ENCODE data around the gene IPO9.
"Not testable (repeated sequence)": the region's sequence is repeated elsewhere in the genome, so short reads cannot be mapped to it uniquely, and the experiment has no call there.

Gene IPO9

DNA sequence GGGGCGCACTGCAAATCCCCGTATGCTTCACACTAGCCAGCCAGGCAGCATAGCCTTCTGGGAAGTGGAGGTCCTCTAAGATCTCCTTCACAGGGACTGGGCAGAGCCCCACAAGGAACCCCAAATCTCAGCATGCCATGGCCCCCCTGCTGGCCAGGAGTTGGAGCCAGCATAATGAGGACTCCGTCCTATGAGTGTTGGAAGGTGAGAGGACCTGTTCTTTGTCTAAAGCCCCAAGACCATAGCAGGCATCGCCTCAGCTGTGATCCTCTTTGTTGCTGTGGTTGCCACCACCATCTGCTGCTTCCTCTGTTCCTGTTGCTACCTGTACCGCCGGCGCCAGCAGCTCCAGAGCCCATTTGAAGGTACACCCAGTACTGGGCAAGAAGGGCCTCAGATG is 61.3 kb downstream of the IPO9 start:
- no peak for DNase-seq

DNA sequence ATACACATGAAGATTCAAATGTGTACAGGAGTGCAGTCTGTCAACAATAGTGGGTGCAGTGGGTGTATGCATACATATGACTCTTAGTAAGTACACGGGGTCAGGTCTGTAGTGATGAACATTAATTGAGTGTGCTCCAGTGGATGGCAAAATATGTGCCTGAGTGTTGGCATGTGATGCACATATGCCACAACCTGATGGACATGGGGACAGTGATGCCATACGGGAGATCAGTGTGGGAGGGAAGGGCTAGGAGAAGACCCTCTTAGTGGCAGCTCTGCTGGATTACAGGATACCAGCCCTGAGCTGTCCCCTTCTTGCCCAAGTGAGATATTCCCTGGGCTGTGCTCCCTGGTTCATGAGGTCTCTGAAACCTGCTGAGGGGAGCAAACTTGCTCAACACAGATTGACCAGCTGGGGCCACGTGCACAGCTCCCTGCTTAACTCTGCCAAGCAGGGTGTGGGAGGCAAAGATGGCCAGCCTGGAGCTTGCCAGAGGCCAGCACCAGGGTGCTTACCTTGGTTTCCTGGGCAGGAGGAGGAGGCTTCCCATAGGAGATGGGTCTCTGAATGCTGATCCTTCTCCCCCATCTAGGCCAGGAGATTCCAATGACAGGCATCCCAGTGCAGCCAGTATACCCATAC is 62.0 kb downstream of the IPO9 start:
- DNase-seq, result no peak

DNA sequence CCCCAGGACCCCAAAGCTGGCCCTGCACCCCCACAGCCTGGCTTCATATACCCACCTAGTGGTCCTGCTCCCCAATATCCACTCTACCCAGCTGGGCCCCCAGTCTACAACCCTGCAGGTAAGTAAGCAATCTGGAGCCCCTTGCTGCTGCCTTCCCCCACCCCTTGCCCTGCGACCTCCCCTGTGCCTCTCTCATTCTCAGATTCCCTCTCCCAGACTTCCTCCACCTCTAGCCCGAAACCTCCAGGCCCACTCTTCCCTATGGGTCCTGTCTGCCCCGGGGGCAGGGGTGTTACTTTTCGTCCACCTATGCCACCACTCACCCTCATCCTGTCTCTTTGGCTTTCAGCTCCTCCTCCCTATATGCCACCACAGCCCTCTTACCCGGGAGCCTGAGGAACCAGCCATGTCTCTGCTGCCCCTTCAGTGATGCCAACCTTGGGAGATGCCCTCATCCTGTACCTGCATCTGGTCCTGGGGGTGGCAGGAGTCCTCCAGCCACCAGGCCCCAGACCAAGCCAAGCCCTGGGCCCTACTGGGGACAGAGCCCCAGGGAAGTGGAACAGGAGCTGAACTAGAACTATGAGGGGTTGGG is 62.6 kb downstream of the IPO9 start:
- DNase-seq, result no peak

DNA sequence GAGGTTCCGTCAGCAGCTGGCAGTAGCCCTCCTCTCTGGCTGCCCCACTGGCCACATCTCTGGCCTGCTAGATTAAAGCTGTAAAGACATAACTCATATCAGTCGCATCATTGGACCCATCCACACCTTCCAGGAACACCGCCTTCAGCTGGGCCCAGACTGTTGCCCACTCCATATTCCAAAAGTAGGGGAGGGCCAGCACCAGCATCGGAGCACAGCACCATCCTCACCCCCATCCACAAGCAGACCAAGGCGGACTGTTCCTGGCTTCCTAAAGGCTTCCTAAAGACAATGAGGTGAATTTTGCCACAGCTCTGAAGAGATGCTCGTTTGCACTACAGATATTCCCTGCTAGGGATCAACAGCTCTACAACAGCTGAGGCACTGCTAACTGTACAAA is 63.3 kb downstream of the IPO9 start:
- no peak for DNase-seq

DNA sequence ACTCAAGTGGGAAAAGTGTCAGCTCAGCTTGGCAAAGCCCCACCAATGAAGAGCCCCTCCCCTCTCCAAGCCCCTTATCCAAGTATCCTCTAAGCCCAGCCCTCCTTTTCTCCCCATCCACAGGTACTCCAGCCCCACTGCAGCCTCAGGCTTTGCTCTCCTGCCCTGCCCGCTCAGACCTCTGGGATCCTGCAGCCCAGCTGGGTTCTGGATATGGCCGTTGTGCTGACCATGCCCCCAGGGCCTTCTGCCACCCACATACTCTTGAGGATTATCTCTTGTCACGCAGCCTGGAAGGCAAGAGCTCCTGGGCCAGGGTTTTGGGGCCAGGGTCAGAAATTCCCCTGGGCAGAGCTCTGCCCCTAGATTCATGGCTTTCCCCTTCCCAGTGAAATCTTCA is 64.5 kb downstream of the IPO9 start:
- DNase-seq, result no peak

DNA sequence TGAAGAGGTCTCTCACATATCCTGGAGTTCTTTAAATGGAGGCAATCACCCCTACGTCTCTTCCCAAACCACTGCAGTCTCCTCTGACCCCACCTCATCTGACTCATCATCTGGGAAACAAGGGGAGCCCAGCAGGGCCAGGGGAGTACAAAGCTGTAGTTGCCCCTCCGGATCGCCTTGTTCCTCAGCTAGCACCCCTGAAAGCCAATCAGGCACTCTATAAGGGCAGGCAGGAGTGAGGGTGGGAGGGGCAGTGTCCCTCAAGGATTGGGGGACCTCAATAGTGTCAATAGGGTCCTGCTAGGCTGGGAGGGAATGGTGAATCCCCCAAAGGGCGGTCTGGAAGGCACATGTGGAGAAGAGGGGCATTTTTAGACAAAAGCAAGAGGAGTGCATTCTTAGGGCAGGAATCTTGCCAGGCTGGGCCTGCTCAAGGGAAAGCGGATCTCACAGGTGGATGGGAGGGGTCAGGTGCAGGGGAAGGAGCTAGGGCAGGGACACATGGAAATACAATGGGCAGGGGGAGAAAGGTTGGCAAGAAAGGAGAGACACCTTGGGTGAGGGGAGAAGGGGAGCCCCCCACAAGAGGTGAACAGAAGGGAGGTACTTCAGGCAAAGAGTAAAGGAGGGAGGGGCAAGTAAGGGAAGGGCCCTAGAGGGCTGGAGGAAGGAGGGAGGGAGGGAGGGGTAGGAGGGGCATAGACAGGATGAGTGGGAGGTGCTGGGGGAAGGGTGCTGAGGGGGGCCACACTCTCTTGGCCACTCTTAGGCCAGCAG is 65.6 kb downstream of the IPO9 start:
- no peak for DNase-seq

DNA sequence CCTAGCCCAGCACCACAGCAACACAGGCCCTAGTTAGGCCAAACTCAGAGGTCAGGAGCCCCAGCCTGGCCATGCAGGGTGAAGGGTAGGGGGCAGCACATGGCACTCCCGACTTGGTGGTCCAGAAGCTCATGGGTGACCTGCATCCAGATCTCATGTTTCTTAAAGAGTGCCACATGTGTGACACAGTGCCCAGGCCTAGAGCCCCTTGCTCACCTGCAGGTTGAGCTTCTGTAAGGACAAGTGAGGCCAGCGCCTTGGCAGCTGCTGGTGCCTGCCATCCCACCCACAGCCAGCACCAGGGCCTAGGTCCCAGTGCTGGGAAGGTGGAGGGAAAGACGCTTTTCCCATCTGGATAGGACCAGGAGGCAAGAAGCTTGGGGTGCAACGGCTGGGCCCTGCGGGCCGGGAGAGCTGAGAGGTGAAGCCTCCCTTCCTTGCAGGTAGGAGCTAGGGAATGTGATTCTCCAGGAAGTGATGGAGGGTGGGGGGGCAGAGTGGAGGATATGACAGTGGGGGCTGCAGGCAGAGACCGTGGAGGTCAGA is 66.2 kb downstream of the IPO9 start:
- no peak for DNase-seq

DNA sequence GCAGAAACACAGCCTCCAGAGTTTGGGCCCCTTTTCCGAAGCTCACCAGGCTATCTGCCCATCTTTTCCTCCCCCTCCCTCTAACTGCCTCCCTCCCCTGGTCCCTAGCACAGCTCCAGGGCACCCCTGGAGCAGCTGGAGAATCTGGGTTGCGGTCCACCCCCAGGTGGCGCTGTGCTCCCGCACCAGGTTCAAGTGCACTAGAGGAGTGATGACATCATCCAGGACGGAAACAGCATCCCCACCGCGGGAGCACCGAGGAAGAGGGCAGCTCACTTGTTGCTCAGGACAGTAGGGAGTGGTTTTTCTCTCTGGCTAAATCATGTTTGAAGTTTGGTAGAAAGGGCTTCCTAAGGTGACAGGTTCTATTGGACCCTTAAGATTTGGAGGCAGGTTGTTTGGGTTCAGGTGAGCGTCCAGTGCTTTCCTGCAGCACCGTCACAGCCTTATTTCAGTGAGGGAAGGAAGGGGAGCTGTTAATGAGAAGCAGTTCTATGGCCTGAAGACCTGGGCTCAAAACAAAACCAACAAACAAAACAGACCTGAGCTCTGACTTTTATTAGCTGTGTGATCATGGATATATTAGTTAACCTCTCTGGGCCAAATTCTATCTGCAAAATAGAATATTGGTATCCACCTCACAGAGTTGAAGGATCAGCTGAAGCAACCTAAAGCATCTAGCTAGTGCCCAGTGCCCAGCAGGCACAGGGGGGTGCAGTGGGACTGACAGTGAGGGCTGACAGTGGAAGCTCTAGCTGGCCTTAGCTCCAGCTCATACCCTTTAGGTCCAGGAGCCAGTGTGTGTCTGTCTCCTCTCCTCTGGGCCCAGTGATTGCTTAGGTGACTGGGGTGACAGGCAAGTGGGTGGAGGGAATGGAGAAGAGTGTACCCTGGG is 67.2 kb downstream of the IPO9 start:
- DNase-seq, result peak; percentile 93

DNA sequence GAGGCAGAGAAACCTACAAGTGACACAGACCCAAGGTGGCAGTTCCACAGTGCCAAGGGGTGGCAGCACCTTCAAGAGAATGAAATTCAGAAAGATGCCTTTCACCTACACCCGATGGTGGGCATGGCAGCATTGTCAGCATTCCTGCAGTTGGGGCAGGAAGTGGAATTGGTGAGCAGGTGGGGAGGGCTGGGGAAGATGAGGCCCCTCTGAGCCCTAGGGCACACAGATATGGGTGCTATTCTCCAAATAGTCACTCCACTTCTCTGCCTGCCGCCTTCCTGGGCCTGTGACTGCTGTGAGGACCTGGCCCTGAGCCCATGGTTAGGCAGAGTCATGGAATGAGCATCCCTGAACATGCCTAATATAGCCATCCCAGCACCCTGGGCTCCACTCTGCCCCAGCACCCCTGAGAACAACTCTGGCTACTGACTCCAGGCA is 68.0 kb downstream of the IPO9 start:
- DNase-seq, result no peak

DNA sequence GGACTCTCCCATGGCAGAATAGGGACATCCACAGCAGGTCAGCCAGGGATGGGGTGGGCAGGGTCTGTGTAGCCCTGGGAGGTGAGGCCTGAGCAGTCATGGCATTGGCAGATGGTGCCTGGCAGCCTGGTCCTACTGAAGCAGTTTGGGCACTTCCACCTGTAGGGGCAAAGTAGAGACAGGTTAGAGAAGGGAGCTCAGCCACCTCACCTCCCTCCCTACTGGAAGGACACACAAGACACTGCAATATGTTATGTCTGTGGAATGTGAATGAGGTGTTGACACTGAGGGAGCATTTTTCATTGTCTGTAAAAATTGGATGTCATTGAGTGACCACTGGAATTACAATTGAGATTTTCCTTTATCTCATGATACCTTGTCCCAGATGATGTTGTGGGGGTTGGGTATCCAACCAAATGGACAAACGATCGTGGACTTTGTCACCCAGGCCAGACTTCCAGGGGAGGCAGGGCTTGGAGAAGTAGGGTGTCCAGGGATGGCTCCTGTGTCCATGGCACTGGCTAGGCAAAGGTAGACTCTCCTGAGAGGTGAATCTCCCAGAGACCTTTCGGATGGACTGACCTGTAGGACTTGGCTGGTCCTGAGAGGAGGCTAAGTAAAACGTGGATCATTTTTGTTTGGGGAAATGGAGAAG is 69.4 kb downstream of the IPO9 start:
- DNase-seq, result no peak

DNA sequence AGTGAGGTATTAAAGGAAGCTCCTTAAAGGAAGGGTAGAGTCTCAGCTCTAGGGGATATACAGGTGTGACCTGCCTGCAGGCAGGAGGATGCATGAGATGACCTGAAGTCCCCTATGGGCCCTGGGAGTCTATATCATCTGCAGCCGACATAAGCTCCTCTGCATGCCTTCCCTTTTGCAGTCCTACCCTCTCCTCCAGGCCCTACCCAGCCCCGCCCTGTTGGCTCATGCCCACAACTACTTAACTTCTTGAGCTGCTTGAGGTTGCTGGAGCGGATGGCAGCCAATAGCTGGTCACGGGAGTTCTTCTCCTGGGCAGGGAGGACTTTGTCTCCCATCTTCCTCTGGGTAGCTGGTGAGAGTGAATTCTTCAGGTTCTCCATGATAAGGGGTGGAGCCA is 70.0 kb downstream of the IPO9 start:
- peak; percentile 21 for DNase-seq

DNA sequence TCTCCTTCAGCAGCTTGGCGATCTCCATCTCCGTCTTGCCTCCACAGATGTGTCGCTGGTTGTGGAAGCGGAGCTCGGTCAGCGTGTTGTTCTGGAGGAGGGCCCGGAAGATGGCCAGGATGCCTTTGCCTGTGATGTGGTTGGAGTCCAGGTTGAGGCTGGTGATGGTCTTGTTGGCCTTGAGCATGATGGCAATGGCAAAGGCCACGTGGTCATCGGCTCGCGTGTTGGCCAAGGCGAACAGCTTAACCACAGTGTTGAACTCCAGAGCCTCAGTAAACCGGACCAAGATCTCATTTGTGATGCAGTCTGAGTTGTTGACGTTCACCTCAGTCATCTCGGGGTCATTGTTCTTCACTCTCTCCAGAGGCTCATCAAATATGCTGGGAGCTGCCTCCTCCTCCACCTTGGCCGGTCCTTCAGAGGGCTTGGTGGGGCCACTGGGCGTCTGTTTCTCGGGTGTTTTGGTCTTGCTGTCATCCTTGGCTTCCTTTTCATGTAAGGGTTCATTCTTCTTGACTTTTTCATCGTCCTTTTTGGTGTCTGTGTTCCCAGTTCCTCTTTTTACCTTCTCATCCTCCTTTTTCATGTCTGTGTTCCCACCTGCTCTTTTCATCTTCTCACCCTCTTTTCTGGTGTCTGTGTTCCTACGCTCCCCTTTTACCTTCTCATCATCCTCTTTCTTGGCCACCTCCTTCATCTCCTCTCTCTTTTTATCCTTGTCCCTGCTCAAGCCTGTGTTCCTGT is 70.9 kb downstream of the IPO9 start:
- DNase-seq, result no peak

DNA sequence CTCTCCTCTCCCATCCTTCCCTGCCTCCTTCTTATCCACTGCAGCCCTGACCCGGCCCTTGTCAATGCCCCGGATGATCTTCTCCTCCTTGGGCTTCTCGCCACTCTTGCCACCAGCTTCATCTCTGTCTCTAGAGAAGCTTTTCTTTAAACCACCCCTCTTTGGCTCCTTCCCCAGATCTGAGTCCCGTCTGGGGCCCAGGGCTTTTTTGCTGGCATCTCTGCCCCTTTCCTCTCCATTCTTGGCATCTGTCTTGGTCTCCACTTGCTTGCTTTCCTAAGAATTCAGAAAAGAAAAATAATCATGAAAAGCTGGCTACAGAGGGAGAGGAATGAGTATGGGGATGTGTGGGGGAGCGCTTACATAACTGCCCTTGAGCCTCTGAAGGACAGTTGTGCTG is 71.5 kb downstream of the IPO9 start:
- no peak for DNase-seq

DNA sequence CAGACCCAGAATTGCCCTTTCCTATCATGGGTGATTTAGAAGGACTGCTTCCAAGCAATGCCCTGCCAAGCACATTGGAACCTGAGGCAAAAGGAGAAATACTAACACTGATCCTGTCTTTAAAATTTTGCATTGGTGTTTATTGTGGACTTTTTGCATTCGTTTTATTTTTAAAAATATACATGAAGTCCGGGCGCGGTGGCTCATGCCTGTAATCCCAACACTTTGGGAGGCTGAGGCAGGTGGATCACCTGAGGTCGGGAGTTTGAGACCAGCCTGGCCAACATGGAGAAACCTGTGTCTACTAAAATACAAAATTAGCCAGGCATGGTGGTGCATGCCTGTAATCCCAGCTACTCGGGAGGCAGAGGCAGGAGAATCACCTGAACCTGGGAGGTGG is 72.1 kb downstream of the IPO9 start:
- not testable (repeated sequence) for DNase-seq

DNA sequence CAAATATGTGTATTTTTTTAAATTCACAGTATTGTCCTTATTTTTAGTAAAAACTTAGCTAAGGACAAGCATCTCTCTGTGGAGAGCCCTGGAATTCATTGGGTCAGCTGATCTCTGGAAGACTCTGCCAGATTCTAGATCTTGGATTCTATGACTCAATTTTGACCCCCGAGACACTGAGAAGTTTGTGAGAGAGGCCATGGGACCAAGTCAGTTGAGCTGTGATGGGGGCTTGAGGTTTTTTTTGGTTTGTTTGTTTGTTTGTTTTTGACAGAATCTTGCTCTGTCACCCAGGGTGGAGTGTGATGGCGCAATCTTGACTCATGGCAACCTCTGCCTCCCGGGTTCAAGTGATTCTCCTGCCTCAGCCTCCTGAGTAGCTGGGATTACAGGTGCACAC is 73.2 kb downstream of the IPO9 start:
- no peak for DNase-seq

DNA sequence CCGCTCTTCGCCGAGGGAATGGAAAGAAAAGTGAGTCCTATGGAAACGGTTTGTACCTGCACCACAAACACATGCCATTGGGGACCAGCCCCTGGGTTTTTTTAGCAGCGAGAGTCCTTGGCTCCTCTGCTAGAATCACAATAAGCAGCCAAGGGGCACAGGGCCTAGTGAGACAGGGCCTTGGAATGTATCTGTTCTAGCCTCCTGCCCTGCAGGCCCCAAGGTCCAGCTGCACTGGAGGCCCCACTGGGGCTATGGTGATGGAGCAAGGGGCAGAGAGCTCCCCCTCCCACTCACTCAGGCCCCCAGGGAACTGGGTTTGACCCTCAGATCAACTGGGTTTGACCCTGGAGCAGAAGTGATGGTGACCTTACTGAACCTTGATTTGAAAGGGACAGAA is 74.2 kb downstream of the IPO9 start:
- no peak for DNase-seq

DNA sequence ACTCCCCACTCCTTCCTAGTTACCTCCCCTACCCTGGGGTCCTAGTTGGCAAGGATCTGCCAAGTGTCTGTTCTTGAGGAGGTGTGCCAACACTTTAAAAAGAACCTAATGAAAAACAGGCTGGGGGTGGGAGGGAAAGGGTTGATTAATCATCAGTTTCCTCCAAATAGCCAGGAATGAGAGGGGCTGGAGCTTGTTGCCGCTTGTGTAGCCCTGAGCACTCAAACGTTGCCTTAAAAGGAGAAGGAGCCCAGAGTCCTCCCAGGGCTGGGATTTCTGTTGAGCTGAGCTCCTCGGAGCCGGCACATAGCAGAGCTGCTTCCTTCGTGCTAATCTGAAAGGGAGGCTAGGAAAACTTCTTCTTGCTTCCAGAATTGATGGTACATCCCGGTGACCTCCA is 75.6 kb downstream of the IPO9 start:
- DNase-seq, result no peak

DNA sequence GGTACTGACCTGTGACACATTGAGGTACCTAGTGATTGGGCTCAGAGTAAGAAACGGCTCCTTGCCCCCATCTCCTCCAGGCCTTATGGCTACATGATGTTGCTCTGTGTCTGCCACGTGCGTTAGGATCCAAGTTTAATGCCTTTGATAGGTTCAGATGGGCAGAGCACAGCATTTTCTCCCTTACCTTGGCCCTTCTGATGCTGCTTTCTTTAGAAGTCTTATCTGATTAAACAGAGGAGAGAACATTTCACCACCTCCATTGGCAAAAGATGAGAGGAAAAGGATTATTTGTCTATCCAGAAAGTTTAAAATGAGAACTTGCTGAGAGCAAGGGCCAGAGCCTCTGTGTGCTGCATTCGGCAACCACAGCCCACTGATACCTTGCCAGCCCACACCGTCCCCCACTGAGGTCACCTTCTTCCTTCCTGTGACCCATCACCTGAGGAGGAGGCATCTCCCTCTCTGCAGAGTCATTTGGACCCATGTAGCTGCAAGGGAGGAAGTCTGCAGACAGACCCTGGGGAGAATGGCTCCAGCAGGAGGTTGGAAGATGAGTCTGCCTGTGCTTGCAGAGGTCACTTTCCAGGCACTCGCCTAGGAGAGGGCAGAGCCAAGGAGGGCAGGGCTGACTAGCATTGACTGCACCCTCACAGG is 76.4 kb downstream of the IPO9 start:
- DNase-seq, result no peak

DNA sequence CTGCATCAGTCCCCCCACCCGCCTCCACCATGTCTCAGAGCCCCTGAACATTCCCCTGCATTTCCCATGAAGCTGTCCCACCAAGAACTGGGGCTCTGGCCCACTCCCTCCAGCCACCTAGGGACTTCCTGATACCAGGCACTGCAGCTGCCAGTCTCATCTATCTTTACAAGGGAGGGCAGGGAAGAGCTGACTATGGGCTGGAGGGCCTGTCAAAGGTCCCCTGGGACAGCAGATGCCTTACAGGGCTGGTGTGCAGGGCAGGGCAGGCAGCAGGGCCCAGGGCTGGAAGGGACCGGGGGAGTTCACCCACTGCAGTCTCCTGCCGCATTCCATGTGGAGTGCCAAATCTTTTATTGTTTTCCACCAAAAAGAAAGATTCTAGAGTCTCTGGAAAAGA is 77.4 kb downstream of the IPO9 start:
- DNase-seq, result no peak

DNA sequence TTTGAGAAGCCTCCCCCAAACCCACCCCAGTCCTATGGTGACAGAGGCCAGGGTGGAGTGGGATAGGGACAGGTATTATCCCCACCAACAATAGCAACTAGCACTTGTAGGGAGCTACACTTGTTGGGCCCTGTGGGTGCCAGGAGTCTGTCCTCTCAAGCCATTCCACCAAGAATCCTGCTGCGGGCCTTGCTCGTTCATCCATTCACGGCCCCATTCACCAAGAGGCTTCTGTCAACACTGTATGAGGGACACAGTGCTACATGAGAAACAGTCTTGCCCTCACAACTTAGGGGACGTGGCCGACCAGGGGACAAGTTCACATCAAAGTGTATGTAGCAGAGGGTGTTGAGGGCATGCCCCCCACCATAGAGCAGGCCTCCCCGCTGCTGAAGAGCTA is 78.7 kb downstream of the IPO9 start:
- no peak for DNase-seq

Data from hematopoietic multipotent progenitor cell treated with erythropoietin and hydrocortisone succinate and interleukin-3 and kit ligand, for 4 days (in vitro differentiated cells).